SHP77 (cell line): ENCODE data around the gene SH2D4B.

Experiments used
- DNase-seq, 2 experiments: peaks; one replicate each; lab custom pipeline; 2025; lab: John Stamatoyannopoulos, UW

The SH2D4B gene

GRCh38 chr10:80690434-80690833, 152.7 kb downstream of the SH2D4B start:
- DNase-seq: no peak

- DNase-seq: no peak
Observed at GRCh38 chr10:80691441-80691840, 153.7 kb downstream of the SH2D4B start.

- no peak for DNase-seq
Observed at GRCh38 chr10:80693565-80693964, 155.9 kb downstream of the SH2D4B start.

- no peak for DNase-seq
Observed at GRCh38 chr10:80694930-80695329, 157.2 kb downstream of the SH2D4B start.
